Naive B cell (primary cell): ENCODE results near the gene PCSK1N. TPM values are rescaled to one million over a fixed set of nuclear protein-coding genes. Genes with fewer than 3 reads are reported as not detected.

Experiments used
- ATAC-seq, 2 donors: fragments of 150-1000 bp; cut with Tn5 transposase; 2 replicates each; pipeline ENCODE4 v1.10.0; 2021; ENCODE audit warnings: low read depth in 2 of 2, mild to moderate bottlenecking in 2 of 2, moderate library complexity in 2 of 2
- DNase-seq: peaks from one replicate; pipeline ENCODE4 v3.0.0; 2022
- H3K27ac Mint-ChIP-seq, 6 donors: one replicate each; pipeline ENCODE4 v1.8.0; 2020 to 2022; ENCODE audit warnings: mild to moderate bottlenecking in 6 of 6, mixed read lengths in 6 of 6, moderate library complexity in 5 of 6, inconsistent platforms in 2 of 6
- H3K27me3 Mint-ChIP-seq, 3 donors: one replicate each; pipeline ENCODE4 v1.8.0; 2021 to 2022; ENCODE audit warnings: mixed read lengths in 3 of 3, mild to moderate bottlenecking in 1 of 3
- H3K36me3 Mint-ChIP-seq, 2 donors: one replicate each; pipeline ENCODE4 v1.8.0; 2020 to 2022; ENCODE audit warnings: mixed read lengths in 2 of 2, inconsistent platforms in 1 of 2, mild to moderate bottlenecking in 1 of 2
- H3K4me1 Mint-ChIP-seq, 3 donors: one replicate each; pipeline ENCODE4 v1.8.0; 2020 to 2022; ENCODE audit warnings: mixed read lengths in 3 of 3, inconsistent platforms in 1 of 3, mild to moderate bottlenecking in 1 of 3, moderate library complexity in 1 of 3
- H3K4me3 Mint-ChIP-seq, 8 donors: one replicate each; pipeline ENCODE4 v1.8.0; 2020 to 2022; ENCODE audit warnings: mild to moderate bottlenecking in 8 of 8, mixed read lengths in 8 of 8, moderate library complexity in 8 of 8, inconsistent platforms in 2 of 8
- H3K9me3 Mint-ChIP-seq, 7 donors: one replicate each; pipeline ENCODE4 v1.8.0; 2020 to 2022; ENCODE audit warnings: mixed read lengths in 7 of 7, mild to moderate bottlenecking in 5 of 7, inconsistent platforms in 2 of 7, moderate library complexity in 1 of 7
- polyA plus RNA-seq, 6 donors: library from polyadenylated mRNA; unstranded; fragments of 300-500 nt; fragmentation: Illumina TruSeq; gene quantifications; one replicate each; pipeline ENCODE4 v1.2.3, GENCODE V29; 2021; ENCODE audit warnings: low read depth in 6 of 6

Gene PCSK1N
- polyA plus RNA-seq, 6 donors from 2014 or later: 0.57 TPM; not detected in 5

GRCh38 chrX:48816014-48816810 lies 19.2 kb downstream of the PCSK1N start:
- DNase-seq (no peak), ATAC-seq (no peak)
- H3K4me1 Mint-ChIP-seq: peaks cover 0 to 3% (median 0%) of the 10 kb centered on the region in 3 donors
- peaks cover 0 to 1% (median 0%) of the 10 kb centered on the region in 7 donors for H3K9me3 Mint-ChIP-seq
- peaks cover 0 to 8% of the 10 kb centered on the region in 2 donors for H3K36me3 Mint-ChIP-seq
- peak overlapping the region in 1 of 8 donors; percentile 84 for H3K4me3 Mint-ChIP-seq
- no peaks in the 10 kb centered on the region for H3K27me3 Mint-ChIP-seq
- no peak overlapping the region for H3K27ac Mint-ChIP-seq

- DNase-seq (no peak), ATAC-seq (no peak)
- Mint-ChIP-seq H3K36me3 (peaks cover 0 to 8% of the 10 kb centered on the region in 2 donors), H3K27me3 (no peaks in the 10 kb centered on the region), H3K4me1 (peaks cover 0 to 3% (median 0%) of the 10 kb centered on the region in 3 donors), H3K27ac (no peak overlapping the region), H3K9me3 (peaks cover 0 to 1% (median 0%) of the 10 kb centered on the region in 7 donors), H3K4me3 (no peak overlapping the region)
Observed at GRCh38 chrX:48815266-48815665, 20.1 kb downstream of the PCSK1N start.

GRCh38 chrX:48814722-48815121 lies 20.7 kb downstream of the PCSK1N start:
- H3K27ac Mint-ChIP-seq: no peak overlapping the region
- H3K9me3 Mint-ChIP-seq: peaks cover 0 to 1% (median 0%) of the 10 kb centered on the region in 7 donors
- DNase-seq (no peak), ATAC-seq (no peak)
- H3K27me3 Mint-ChIP-seq: no peaks in the 10 kb centered on the region
- peaks cover 0 to 3% (median 0%) of the 10 kb centered on the region in 3 donors for H3K4me1 Mint-ChIP-seq
- no peak overlapping the region for H3K4me3 Mint-ChIP-seq
- peaks cover 0 to 3% of the 10 kb centered on the region in 2 donors for H3K36me3 Mint-ChIP-seq

GRCh38 chrX:48813644-48814043 lies 21.8 kb downstream of the PCSK1N start:
- DNase-seq (no peak), ATAC-seq (no peak)
- Mint-ChIP-seq H3K4me3 (no peak overlapping the region), H3K9me3 (peaks cover 0 to 1% (median 0%) of the 10 kb centered on the region in 7 donors), H3K36me3 (no peaks in the 10 kb centered on the region), H3K27me3 (no peaks in the 10 kb centered on the region), H3K27ac (peak overlapping the region in 2 of 6 donors; percentile 60 to 97), H3K4me1 (peaks cover 0 to 3% (median 0%) of the 10 kb centered on the region in 3 donors)

GRCh38 chrX:48806081-48806480 lies 29.3 kb downstream of the PCSK1N start:
- peaks cover 0 to 5% of the 10 kb centered on the region in 2 donors for H3K36me3 Mint-ChIP-seq
- no peak overlapping the region for H3K4me3 Mint-ChIP-seq
- H3K4me1 Mint-ChIP-seq: peaks cover 10 to 11% (median 10%) of the 10 kb centered on the region in 3 donors
- peaks cover 0 to 5% (median 0%) of the 10 kb centered on the region in 3 donors for H3K27me3 Mint-ChIP-seq
- H3K27ac Mint-ChIP-seq: no peak overlapping the region
- no peak for ATAC-seq
- H3K9me3 Mint-ChIP-seq: peaks cover 0 to 2% (median 0%) of the 10 kb centered on the region in 7 donors
- DNase-seq: no peak

- H3K27me3 Mint-ChIP-seq: peaks cover 0 to 5% (median 0%) of the 10 kb centered on the region in 3 donors
- ATAC-seq (no peak), DNase-seq (no peak)
- H3K4me3 Mint-ChIP-seq: peak overlapping the region; percentile 72 to 98 (median 94)
- peak overlapping the region in 5 of 6 donors; percentile 69 to 98 (median 80) for H3K27ac Mint-ChIP-seq
- H3K9me3 Mint-ChIP-seq: peaks cover 0 to 2% (median 0%) of the 10 kb centered on the region in 7 donors
- H3K4me1 Mint-ChIP-seq: peaks cover 10 to 17% (median 17%) of the 10 kb centered on the region in 3 donors
- peaks cover 0 to 5% of the 10 kb centered on the region in 2 donors for H3K36me3 Mint-ChIP-seq
Observed at GRCh38 chrX:48802905-48803200, 32.6 kb downstream of the PCSK1N start.

- Mint-ChIP-seq H3K4me3 (peak overlapping the region; percentile 88 to 98 (median 95)), H3K4me1 (peaks cover 10 to 17% (median 17%) of the 10 kb centered on the region in 3 donors), H3K27me3 (peaks cover 0 to 5% (median 0%) of the 10 kb centered on the region in 3 donors), H3K27ac (peak overlapping the region; percentile 97 to 100 (median 98)), H3K9me3 (peaks cover 0 to 2% (median 0%) of the 10 kb centered on the region in 7 donors), H3K36me3 (peaks cover 0 to 5% of the 10 kb centered on the region in 2 donors)
- no peak for DNase-seq
- peak; percentile 23 to 29 for ATAC-seq
Observed at GRCh38 chrX:48802089-48802904, 33.1 kb downstream of the PCSK1N start.

GRCh38 chrX:48801280-48802088 lies 33.9 kb downstream of the PCSK1N start, which contains the start of gene HDAC6:
Gene HDAC6 (plus strand): TSS chrX:48802067. CDS start chrX:48802693, 626 bp downstream.
- DNase-seq (peak; percentile 94), ATAC-seq (peak; percentile 77 to 82)
- H3K4me1 Mint-ChIP-seq: peaks cover 10 to 17% (median 17%) of the 10 kb centered on the region in 3 donors
- peaks cover 0 to 5% of the 10 kb centered on the region in 2 donors for H3K36me3 Mint-ChIP-seq
- H3K9me3 Mint-ChIP-seq: peaks cover 0 to 2% (median 0%) of the 10 kb centered on the region in 7 donors
- H3K27me3 Mint-ChIP-seq: peaks cover 0 to 8% (median 0%) of the 10 kb centered on the region in 3 donors
- peak within 1 kb of the TSS; percentile 88 to 98 (median 95) for H3K4me3 Mint-ChIP-seq
- peak within 1 kb of the TSS; percentile 97 to 100 (median 98) for H3K27ac Mint-ChIP-seq

- Mint-ChIP-seq H3K27me3 (peaks cover 0 to 13% (median 0%) of the 10 kb centered on the region in 3 donors), H3K4me1 (peaks cover 10 to 17% (median 17%) of the 10 kb centered on the region in 3 donors), H3K4me3 (peak overlapping the region; percentile 88 to 98 (median 95)), H3K27ac (peak overlapping the region; percentile 96 to 100 (median 98)), H3K9me3 (peaks cover 0 to 2% (median 0%) of the 10 kb centered on the region in 7 donors), H3K36me3 (peaks cover 0 to 5% of the 10 kb centered on the region in 2 donors)
- ATAC-seq (no peak), DNase-seq (no peak)
Observed at GRCh38 chrX:48800574-48801279, 34.7 kb downstream of the PCSK1N start.

GRCh38 chrX:48798318-48798717 lies 37.1 kb downstream of the PCSK1N start:
- ATAC-seq (no peak), DNase-seq (no peak)
- no peak overlapping the region for H3K4me3 Mint-ChIP-seq
- H3K9me3 Mint-ChIP-seq: no peaks in the 10 kb centered on the region
- H3K36me3 Mint-ChIP-seq: no peaks in the 10 kb centered on the region
- peaks cover 6 to 17% (median 17%) of the 10 kb centered on the region in 3 donors for H3K4me1 Mint-ChIP-seq
- no peak overlapping the region for H3K27ac Mint-ChIP-seq
- peaks cover 0 to 8% (median 0%) of the 10 kb centered on the region in 3 donors for H3K27me3 Mint-ChIP-seq

- no peak overlapping the region for H3K4me3 Mint-ChIP-seq
- peaks cover 0 to 4% (median 0%) of the 10 kb centered on the region in 3 donors for H3K4me1 Mint-ChIP-seq
- no peaks in the 10 kb centered on the region for H3K9me3 Mint-ChIP-seq
- H3K27me3 Mint-ChIP-seq: peaks cover 0 to 13% (median 5%) of the 10 kb centered on the region in 3 donors
- no peaks in the 10 kb centered on the region for H3K36me3 Mint-ChIP-seq
- no peak overlapping the region for H3K27ac Mint-ChIP-seq
- ATAC-seq: no peak
- DNase-seq: no peak
Observed at GRCh38 chrX:48794911-48795515, 40.4 kb downstream of the PCSK1N start.
